NCI-H748 (cell line): ENCODE results near the gene NRAP.

Source experiments
- DNase-seq: peaks from one replicate; lab custom pipeline; 2025; ENCODE audit not compliant: unreplicated experiment; lab: John Stamatoyannopoulos, UW

The NRAP gene

DNA sequence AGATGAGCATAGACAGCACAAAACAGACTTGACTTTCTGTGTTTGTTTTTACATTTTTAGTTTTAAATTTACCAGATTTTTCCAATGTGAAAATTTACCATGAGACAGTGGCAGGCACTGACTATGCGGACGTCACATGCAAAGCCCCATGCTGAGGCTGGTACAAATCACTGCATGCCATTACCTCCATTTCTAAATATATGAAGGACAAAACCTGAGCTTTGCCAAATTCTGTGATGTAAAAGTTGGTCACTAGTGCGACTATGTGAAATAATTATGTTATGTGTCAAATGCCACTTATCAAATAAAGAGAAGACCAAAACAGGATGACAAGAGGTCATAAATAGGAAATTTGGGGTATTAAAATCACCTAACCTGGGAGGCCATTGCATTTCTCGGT lies 22.1 kb downstream of the NRAP start:
- no peak for DNase-seq

DNA sequence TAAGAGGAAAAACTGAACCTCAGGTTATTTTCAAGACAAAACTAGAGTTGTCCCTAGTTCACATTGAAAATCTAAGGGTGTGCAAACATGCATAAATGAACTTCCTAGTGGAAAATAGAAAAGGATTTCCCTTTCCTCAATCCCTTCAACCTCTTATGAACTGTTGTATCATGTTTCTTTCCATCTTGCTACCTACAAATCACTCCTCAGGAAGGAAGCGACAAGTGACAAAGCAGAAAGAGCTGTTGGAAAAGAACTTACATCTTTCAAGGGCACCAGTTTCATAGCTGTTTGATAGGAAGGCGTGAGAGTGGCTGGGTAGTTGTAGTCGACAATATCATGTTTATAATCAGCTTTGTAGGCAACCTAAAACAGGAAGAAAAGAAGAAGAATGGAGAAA lies 23.9 kb downstream of the NRAP start:
- DNase-seq: no peak

GRCh38 chr10:113631684-113632367 lies 32.0 kb downstream of the NRAP start:
- DNase-seq: no peak

- DNase-seq: no peak
Observed at GRCh38 chr10:113630929-113631533, 32.8 kb downstream of the NRAP start.

DNA sequence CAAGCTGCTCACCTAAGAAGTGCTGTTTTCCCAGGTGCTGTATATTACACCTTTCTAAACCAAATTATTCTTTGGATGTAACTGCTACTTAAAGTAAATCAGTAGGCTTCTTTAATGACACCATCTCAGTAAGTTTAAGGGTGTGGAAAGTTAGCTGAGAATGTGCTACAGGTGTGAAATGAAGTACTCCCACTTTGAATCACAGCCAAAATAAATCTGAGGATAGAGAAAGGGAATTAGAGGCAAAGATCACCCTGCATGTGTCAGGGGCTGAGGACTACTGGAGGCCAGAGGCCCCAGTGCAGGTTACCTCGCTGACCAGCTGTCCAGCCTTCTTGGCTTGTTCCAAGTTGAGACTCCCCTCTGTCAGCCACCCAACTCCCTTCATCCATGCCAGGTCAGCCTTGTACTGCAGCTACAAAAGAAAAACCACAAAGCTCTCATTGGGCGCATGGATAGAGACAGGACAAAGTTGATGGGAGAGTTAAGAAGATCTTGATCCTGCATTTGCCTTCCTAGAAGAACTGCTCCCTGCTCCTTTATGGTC lies 35.2 kb downstream of the NRAP start:
- no peak for DNase-seq

GRCh38 chr10:113627836-113628235 lies 36.0 kb downstream of the NRAP start:
- no peak for DNase-seq

DNA sequence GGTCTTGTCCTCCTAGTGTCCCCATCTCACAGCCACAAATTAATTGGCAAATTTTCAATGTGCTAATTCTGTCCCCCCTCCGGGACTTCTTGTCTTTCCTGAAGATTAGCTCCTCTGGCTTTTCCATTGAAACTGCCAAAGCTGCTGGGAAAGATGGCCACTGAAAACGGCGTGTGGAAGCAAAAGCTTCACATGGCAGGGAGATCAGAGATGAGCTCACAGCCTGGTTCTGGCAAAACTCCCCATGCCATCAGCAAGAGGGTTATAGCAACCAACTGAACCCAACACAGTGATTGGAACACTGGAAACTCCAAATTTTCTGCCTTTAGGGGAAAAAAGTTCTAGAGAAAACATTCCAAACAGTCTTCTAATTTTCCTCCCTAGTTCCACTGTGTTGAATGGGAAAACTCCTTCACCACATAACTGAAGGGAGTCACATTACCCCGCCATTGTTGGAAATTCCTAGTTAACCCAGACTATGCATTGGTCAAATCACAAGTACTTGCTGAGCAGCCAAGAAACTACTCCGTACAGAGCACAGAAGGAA lies 37.0 kb downstream of the NRAP start:
- DNase-seq: no peak

- DNase-seq: no peak
Observed at GRCh38 chr10:113625461-113626186, 38.2 kb downstream of the NRAP start.

GRCh38 chr10:113622831-113623230 lies 41.0 kb downstream of the NRAP start:
- DNase-seq: no peak

DNA sequence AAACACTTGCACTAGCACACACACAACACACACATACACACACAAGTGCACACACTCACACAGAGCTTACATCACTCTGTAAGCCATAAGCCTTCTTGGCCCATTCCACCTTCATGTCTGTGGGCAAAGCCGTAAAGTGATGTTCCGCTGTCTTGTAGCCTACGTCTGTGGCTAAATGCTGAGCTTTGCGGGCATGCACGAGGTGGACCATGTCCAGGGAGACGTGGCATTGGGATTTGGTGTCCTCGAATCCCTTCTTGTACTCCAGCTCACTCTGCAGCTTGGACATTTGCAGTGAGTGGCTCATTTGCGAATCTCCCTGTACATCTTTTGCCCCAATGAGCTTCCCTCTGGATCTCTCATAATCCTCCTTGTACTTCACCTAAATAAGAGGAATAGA lies 42.0 kb downstream of the NRAP start:
- no peak for DNase-seq

DNA sequence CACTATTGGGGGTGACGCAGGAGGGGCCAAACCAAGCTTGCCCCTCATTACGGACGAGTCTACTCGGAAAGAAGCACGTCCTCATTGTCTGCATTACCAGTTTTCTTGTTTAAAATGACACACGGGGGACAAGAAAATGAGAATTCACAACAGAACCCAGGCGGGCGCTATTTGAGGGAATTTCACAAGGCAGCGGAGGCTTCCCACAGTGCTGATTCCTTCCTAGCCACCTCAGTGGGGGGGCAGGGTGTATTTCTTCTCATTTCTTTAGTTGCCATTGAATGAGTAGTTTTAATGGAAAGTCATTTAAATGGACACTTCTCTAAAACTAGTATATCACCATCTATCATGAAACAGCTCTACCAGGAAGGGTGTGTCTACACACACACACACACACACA lies 42.9 kb downstream of the NRAP start:
- no peak for DNase-seq

DNA sequence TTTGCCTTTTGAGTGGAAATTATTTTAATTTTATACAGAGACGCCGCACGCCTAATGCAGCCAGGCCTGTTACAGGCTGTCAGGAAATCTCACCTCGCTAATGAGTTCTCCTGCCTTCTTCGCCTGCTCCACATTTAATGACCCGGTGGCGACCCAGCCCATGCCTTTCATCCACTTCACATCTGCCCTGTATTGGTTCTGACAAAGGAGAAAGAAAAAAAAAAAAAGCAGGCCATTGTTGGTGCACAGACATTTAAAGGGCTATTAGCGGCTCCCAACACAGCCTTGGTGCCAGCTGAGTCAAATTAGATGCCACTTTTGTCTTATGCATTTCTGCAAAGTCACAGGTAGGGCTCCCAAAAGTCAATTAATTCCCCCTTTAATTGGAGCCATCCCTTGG lies 43.3 kb downstream of the NRAP start:
- peak; percentile 77 for DNase-seq

GRCh38 chr10:113619401-113619800 lies 44.4 kb downstream of the NRAP start:
- peak; percentile 10 for DNase-seq

DNA sequence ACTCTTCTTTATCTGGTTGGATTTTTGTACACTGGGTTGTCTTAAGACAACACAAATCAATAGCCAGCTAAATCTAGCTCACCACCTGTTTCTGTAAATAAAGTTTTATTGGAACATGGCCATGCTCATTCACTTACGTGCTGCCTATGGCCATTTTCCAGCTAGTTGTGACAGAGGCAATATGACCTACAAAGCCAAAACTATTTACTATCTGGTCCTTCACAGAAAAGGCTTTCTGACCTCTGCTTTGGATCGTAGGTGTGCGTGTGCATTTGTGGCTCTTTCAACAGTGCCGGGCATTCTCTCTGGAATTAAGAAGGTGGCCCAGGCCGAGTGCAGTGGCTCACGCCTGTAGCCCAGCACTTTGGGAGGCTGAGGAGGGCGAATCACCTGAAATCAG lies 45.5 kb downstream of the NRAP start:
- no peak for DNase-seq

GRCh38 chr10:113617086-113617485 lies 46.8 kb downstream of the NRAP start:
- no peak for DNase-seq

DNA sequence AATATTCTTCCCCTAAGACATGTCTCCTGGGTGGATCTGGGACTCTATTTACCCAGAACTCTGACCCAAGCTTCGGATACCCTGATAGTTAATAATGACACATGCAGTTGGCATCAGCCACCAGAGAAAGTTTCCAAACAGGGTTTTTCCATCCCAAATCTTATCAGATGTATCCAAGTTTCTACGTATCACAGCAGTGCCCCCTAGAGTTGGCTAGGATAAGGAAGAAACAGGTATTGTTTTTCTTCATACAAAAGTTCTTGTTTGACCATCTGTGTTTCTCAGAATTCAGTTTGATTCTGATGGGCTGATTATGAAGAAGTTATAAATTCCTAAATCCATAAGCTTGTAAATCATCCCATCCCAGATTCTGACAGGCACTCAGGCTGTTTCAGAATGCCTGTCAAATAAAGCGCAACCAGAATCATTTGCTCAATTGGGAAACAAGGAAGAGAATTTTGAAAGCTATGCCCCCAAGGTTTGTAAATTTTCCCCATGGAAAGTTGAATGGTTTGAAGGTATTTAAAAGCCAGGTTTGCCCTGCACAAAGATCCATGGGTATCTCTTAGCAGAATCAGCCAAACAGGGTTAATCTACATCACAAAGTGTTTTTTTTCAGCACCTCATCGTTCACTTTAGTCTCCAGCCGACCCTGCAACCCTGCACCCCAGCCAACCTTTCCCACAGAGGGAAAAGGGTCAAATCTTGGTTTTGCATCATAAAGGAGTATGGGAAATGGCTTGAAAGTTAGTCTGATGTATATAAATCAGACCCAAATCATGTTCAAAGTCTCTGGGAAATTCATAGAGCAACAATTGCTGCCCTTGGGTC lies 47.4 kb downstream of the NRAP start:
- DNase-seq: peak; percentile 14

DNA sequence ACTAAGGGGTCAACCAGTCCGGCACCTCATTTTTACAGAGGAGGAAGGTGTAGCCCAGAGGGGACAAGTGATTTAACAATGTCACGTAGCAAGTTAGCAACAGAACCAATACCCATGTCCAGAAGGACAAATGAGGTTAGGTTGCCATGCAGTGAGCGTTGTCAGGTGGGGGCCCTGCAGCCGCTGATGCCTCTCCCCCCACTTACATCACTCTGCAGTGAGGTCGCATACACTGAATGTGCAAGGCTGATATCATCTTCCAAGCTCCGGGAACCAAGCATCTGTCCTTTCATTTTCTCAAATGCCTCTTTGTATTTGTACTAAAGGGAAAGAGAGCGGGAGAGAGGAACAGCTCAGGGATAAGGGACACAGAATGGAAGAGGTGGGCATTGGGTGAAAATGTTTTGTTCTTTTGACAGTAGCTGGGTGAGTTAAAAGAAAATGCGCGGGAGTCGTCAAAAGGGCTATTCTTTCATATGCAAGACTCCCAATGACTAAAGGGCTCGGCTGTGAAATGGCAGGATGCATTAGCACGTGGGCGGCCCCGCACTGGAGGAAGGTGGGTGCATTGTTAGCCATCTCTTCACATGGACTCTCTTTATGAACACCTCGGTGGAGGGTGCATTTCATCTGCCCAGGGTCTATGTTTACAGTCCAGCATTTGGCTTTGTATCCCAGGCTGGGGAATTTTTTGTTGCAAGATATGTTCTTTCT lies 49.7 kb downstream of the NRAP start:
- peak; percentile 9 for DNase-seq

DNA sequence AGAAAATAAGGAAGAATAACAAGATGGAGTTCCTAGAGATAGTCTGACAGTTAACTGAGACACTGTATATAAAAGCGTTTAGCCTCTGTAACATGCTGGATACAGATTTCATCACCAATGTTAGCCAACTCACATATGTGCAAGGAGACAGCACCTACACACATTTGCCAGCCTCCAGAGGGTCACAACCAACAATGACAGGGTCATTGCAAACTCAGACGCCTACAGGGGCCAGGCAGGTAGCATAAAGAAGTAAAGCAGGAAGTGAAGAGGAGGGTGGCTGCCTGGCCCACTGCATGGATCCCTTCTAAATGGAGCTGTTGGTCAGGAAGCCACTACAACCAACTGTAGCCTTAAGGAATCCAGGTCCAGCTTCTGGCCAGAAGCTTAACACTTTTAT lies 50.4 kb downstream of the NRAP start:
- no peak for DNase-seq

- no peak for DNase-seq
Observed at GRCh38 chr10:113612154-113612553, 51.7 kb downstream of the NRAP start.
